Type B pancreatic cell (in vitro differentiated cells): ENCODE results near the gene CEND1. TPM values are rescaled to one million over a fixed set of nuclear protein-coding genes. Genes with fewer than 3 reads are reported as not detected.

Experiments
- DNase-seq: peaks from one replicate; pipeline ENCODE4 v3.0.0; 2021; ENCODE audit warnings: mixed read lengths; ENCODE audit not compliant: unreplicated experiment; ENCODE audit errors: extremely low spot score
- H3K27ac Mint-ChIP-seq: 2 replicates; pipeline ENCODE4 v1.8.0; 2021; ENCODE audit warnings: mild to moderate bottlenecking, mixed read lengths
- H3K27me3 Mint-ChIP-seq: 2 replicates; pipeline ENCODE4 v1.8.0; 2021; ENCODE audit warnings: mixed read lengths
- H3K36me3 Mint-ChIP-seq: 2 replicates; pipeline ENCODE4 v1.8.0; 2021; ENCODE audit warnings: mixed read lengths
- H3K4me1 Mint-ChIP-seq: one replicate; pipeline ENCODE4 v1.8.0; 2021; ENCODE audit warnings: mixed read lengths; ENCODE audit not compliant: unreplicated experiment
- H3K4me3 Mint-ChIP-seq: 2 replicates; pipeline ENCODE4 v1.8.0; 2021; ENCODE audit warnings: mild to moderate bottlenecking, mixed read lengths
- H3K9me3 Mint-ChIP-seq: 2 replicates; pipeline ENCODE4 v1.8.0; 2021; ENCODE audit warnings: mixed read lengths
- CTCF ChIP-seq: fragments of 200-600 bp; sonication (generic); conservative IDR thresholded peaks from 2 replicates; pipeline ENCODE4 v1.5.0; 2021; ENCODE audit warnings: antibody characterized with exemption, mild to moderate bottlenecking
- total RNA-seq: library from RNA; stranded (reverse); gene quantifications from 2 replicates; pipeline ENCODE4 v1.2.1, GENCODE V29; 2021; ENCODE audit warnings: low replicate concordance

Gene CEND1
- total RNA-seq, 1 donor from 2014 or later: 0.89 TPM

GRCh38 chr11:737366-737765, 52.5 kb downstream of the CEND1 start:
- H3K36me3 Mint-ChIP-seq: peaks cover 3% of the 10 kb centered on the region
- no peak for DNase-seq
- peak overlapping the region; percentile 98 for H3K27ac Mint-ChIP-seq
- H3K4me1 Mint-ChIP-seq: peaks cover 12% of the 10 kb centered on the region
- peaks cover 10% of the 10 kb centered on the region for H3K27me3 Mint-ChIP-seq
- TF ChIP-seq CTCF: no peak
- no peaks in the 10 kb centered on the region for H3K9me3 Mint-ChIP-seq
- H3K4me3 Mint-ChIP-seq: peak overlapping the region; percentile 86

Other genes with a start within 250 kb of the CEND1 start
- 6.7 and 7.2 TPM in 2 replicates for gene LMNTD2, start 229.4 kb downstream of the CEND1 start, total RNA-seq
- 35.7 and 75.8 TPM in 2 replicates for gene RASSF7, start 229.1 kb downstream of the CEND1 start, total RNA-seq
- gene PHRF1, start 213.6 kb downstream of the CEND1 start, total RNA-seq: 38.7 and 40.8 TPM in 2 replicates
- gene IRF7, start 174.1 kb downstream of the CEND1 start, total RNA-seq: 16.4 and 20.5 TPM in 2 replicates
- 7.1 and 23.0 TPM in 2 replicates for gene CDHR5, start 165.1 kb downstream of the CEND1 start, total RNA-seq
- 3.1 and 15.3 TPM in 2 replicates for gene SCT, start 162.9 kb downstream of the CEND1 start, total RNA-seq
- 0.59 and 1.2 TPM in 2 replicates for gene DRD4, start 152.8 kb downstream of the CEND1 start, total RNA-seq
- 41.0 and 48.1 TPM in 2 replicates for gene DEAF1, start 94.9 kb downstream of the CEND1 start, total RNA-seq
- 23.2 and 37.4 TPM in 2 replicates for gene TMEM80, start 94.3 kb downstream of the CEND1 start, total RNA-seq
- gene EPS8L2, start 83.9 kb downstream of the CEND1 start, total RNA-seq: 218 and 497 TPM in 2 replicates
- 189 and 288 TPM in 2 replicates for gene TALDO1, start 42.6 kb downstream of the CEND1 start, total RNA-seq
- 80.1 and 80.9 TPM in 2 replicates for gene GATD1, start 12.6 kb downstream of the CEND1 start, total RNA-seq
- 31.6 and 35.6 TPM in 2 replicates for gene SLC25A22, start 8.2 kb upstream of the CEND1 start, total RNA-seq
- 32.7 and 44.5 TPM in 2 replicates for gene PIDD1, start 15.1 kb upstream of the CEND1 start, total RNA-seq
- gene RPLP2, start 19.9 kb upstream of the CEND1 start, total RNA-seq: 1,985 and 2,207 TPM in 2 replicates
- 47.8 and 55.6 TPM in 2 replicates for gene PNPLA2, start 28.8 kb upstream of the CEND1 start, total RNA-seq
- 10.3 and 19.3 TPM in 2 replicates for gene CRACR2B, start 37.8 kb upstream of the CEND1 start, total RNA-seq
- gene CD151, start 42.9 kb upstream of the CEND1 start, total RNA-seq: 126 and 128 TPM in 2 replicates
- gene POLR2L, start 52.4 kb upstream of the CEND1 start, total RNA-seq: 106 and 134 TPM in 2 replicates
- gene TSPAN4, start 52.8 kb upstream of the CEND1 start, total RNA-seq: 12.8 and 43.2 TPM in 2 replicates
- 98.9 and 100 TPM in 2 replicates for gene CHID1, start 120.7 kb upstream of the CEND1 start, total RNA-seq
- gene AP2A2, start 135.8 kb upstream of the CEND1 start, total RNA-seq: 82.6 and 109 TPM in 2 replicates
- 0.38 and 0.46 TPM in 2 replicates for gene MUC6, start 246.6 kb upstream of the CEND1 start, total RNA-seq